AML-193 (cell line): Measurements from ENCODE around the gene KCP.
A peak's percentile ranks its signal among the peaks of the same experiment; 100 is the strongest.

ENCODE experiments used
- DNase-seq, 2 experiments: peaks; one replicate each; lab custom pipeline; 2025; lab: John Stamatoyannopoulos, UW

The KCP gene

GRCh38 chr7:128874140-128875031, 36.1 kb downstream of the KCP start:
- no peak for DNase-seq

DNA sequence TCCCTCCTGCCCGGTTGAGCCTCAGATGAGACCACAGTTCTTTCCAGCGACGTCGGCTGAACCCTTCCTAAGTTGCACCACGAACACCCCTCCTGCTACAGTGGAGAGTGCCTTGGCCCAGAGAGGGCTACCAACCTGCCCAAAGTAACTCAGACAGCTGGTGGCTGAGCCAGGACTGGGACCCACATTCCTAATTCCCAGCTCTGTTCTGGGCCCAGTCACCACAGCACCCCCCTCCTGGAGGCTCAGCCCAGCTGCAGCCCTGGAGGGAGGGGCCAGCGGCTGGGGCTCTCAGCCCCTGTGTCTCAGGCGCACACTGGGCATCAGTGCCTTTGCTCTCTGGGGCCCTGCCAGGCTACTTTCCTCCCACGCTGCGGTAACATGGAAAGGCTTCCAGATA, 37.3 kb downstream of the KCP start:
- no peak for DNase-seq

DNA sequence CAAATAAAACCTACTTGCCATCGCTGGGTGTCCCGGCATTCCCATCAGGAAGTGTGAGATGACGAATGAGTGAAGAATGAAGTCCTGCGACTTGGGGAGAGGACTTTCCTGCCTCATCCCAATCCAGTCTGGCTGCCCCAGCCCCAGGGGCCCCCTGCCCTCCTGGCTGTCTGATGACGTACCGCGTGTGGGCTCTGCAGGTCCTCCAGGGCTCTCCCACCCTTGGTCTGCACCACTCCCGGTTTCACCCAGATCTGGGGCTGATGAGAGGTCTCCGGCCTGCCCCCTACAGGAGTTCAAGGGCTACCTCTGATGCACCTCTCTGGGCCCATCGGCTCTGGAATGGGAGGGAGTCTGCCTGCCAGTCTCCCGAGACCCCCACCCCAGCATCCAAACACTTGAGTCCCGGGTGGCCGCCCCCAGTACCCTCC, 38.1 kb downstream of the KCP start:
- no peak for DNase-seq

- no peak for DNase-seq
Observed at GRCh38 chr7:128871050-128871449, 39.5 kb downstream of the KCP start.

GRCh38 chr7:128869944-128870285, 40.6 kb downstream of the KCP start:
- DNase-seq, result no peak

- DNase-seq, result peak; percentile 15 to 17
Observed at GRCh38 chr7:128869138-128869943, 41.2 kb downstream of the KCP start.

DNA sequence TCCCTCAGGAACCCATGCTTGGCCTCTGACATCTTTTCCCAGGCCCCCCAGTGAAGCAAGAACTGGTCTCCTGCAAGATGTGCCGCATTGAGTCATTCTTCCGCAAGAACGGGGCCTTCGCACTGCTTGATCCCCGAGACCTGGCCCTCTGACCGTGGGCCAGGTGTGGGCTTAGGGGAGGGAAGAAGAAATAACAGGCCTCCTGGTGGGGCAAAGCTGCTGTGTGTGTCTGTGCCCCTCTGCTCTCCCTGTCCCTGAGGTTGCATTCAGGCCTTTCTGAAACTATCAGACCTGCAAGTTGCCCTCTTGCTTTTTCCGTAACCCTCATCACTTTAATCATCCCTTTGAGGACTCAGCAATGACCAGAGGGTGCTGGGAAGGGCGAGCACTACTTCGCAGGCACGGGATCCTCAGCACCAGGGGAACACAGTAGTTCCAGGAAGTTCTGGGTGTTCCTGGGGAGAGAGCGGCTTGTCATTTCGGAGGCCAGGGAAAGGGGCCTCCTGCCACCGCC, 41.8 kb downstream of the KCP start:
- DNase-seq, result no peak

- DNase-seq, result no peak
Observed at GRCh38 chr7:128867842-128868623, 42.5 kb downstream of the KCP start.

- no peak for DNase-seq
Observed at GRCh38 chr7:128867241-128867640, 43.3 kb downstream of the KCP start.

GRCh38 chr7:128865996-128866877, 44.3 kb downstream of the KCP start:
- DNase-seq, result no peak

- no peak for DNase-seq
Observed at GRCh38 chr7:128865303-128865702, 45.2 kb downstream of the KCP start.

DNA sequence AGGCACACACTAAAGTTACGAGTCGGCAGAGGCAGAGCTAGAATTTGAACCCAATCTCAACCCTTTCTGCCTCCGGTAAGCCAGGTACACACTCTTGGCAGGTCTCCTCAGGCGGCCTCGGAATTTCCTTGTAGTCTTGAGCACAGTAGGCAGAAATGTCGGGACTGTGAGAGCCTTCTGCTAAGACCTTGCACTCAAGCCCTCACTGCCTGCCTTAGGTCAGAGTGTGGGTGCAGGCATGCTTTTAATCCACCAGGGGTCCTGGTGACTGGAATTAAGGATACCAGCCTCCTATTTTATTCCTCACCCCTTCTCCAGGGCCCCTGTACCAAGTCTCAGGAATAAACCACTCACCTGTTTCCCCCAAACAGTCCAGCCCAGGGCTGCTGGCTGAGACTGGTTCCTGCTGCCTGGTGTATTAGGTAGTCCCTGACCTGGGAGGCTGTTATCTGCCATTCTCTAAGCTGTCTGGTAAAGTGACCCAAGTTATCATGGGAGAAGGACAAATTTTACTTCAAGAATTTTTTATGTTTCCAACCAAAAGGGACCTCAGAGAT, 47.0 kb downstream of the KCP start:
- peak; percentile 41 to 52 for DNase-seq

GRCh38 chr7:128862571-128863432, 47.7 kb downstream of the KCP start, which contains the start of gene ATP6V1F:
Gene ATP6V1F (plus strand): TSS chr7:128862856. CDS start chr7:128862905, 49 bp downstream.
- DNase-seq, result peak; percentile 92 to 94

DNA sequence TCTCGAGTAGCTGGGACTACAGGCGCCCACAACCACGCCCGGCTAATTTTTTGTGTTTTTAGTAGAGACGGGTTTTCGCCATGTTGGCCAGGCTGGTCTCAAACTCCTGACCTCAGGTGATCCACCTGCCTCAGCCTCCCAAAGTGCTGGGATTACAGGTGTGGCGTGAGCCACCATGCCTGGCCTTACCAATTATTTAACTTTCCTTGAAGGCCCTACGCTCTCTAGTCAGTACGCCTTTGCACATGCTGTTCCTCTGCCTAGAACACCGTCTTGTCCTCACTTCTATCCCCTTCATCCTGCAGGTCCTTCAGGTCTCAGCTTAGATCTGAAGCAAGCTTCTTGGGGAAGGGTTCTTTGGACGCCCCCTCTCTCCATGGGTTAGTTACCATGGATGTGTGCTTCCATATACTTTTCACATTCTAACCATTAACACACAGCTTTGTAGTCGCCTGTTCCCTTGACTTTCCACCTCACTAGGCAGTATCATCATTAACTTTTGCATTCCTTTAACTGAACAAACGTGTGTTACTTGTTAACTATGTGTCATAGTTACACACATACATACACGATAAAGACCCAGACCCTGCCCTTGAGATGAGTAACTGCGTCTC, 48.4 kb downstream of the KCP start:
- no peak for DNase-seq

- no peak for DNase-seq
Observed at GRCh38 chr7:128860158-128861073, 50.1 kb downstream of the KCP start.

GRCh38 chr7:128859232-128860157, 51.0 kb downstream of the KCP start:
- no peak for DNase-seq
